Suprapubic skin (tissue), 4 donors: ENCODE results near the gene FILIP1L. TPM values are rescaled to one million over a fixed set of nuclear protein-coding genes. Genes with fewer than 3 reads are reported as not detected.

Source experiments
- DNase-seq, 2 donors: peaks; one replicate each; pipeline ENCODE4 v3.0.0-alpha.2; 2019; ENCODE audit warnings: low spot score in 2 of 2
- H3K27ac ChIP-seq: fragments of 200-600 bp; sonication (generic); one replicate; pipeline ENCODE4 v1.5.1; 2019
- H3K27me3 ChIP-seq: fragments of 200-600 bp; sonication (generic); one replicate; pipeline ENCODE4 v1.5.1; 2019
- H3K36me3 ChIP-seq: fragments of 200-600 bp; sonication (generic); one replicate; pipeline ENCODE4 v1.5.1; 2019
- H3K4me1 ChIP-seq: fragments of 200-600 bp; sonication (generic); one replicate; pipeline ENCODE4 v1.5.1; 2019
- H3K4me3 ChIP-seq: fragments of 200-600 bp; sonication (generic); one replicate; pipeline ENCODE4 v1.5.1; 2019; ENCODE audit warnings: mild to moderate bottlenecking
- H3K9me3 ChIP-seq: fragments of 200-600 bp; sonication (generic); one replicate; pipeline ENCODE4 v1.5.1; 2019
- EP300 ChIP-seq: sonication (generic); formaldehyde crosslinking; IDR thresholded peaks from one replicate; pipeline ENCODE4 v1.6.1; 2017; ENCODE audit warnings: antibody characterized with exemption
- POLR2A ChIP-seq, 2 donors: fragments of 450-650 bp; IDR thresholded peaks; one replicate each; pipeline ENCODE4 v1.6.1; 2017; ENCODE audit warnings: antibody characterized with exemption in 2 of 2, mild to moderate bottlenecking in 2 of 2, moderate library complexity in 2 of 2
- POLR2AphosphoS5 ChIP-seq, 3 donors: sonication (generic); formaldehyde crosslinking; IDR thresholded peaks; one replicate each; pipeline ENCODE4 v1.6.1; 2017; ENCODE audit warnings: antibody characterized with exemption in 3 of 3
- WGBS: methylation state at CpG from one replicate; pipeline ENCODE4 v1.1.5; 2018; 5-methylcytosine and 5-hydroxymethylcytosine counted together
- total RNA-seq, 4 donors: library from RNA; depleted of rRNA; stranded (reverse); fragments of >200 nt; gene quantifications; one replicate each; pipeline ENCODE4 v1.1.0, GENCODE V29; 2016
- TF ChIP-seq, protein P1 (sequence below), 2 donors: fragments of 200-600 bp in 1 of 2; fragments of 450-650 bp in 1 of 2; sonication (generic) in 1 of 2; IDR thresholded peaks; one replicate each; pipeline ENCODE4 v1.5.1; 2016 to 2019; ENCODE audit warnings: antibody characterized with exemption in 2 of 2, mild to moderate bottlenecking in 1 of 2, moderate library complexity in 1 of 2

FILIP1L gene
- total RNA-seq, 4 donors from 2014 or later = 14.0 to 19.9 (median 15.9) TPM

GRCh38 chr3:99982650-99983049, 131.7 kb downstream of the FILIP1L start:
- no peak for DNase-seq
- H3K9me3 ChIP-seq = no peaks in the 10 kb centered on the region
- WGBS = 91% methylated on average over 2 of the region's 2 CpGs
- no peak for TF ChIP-seq EP300
- H3K27ac ChIP-seq = no peak overlapping the region
- H3K27me3 ChIP-seq = no peaks in the 10 kb centered on the region
- no peaks in the 10 kb centered on the region for H3K4me1 ChIP-seq
- H3K36me3 ChIP-seq = no peaks in the 10 kb centered on the region
- no peak overlapping the region for H3K4me3 ChIP-seq

DNA sequence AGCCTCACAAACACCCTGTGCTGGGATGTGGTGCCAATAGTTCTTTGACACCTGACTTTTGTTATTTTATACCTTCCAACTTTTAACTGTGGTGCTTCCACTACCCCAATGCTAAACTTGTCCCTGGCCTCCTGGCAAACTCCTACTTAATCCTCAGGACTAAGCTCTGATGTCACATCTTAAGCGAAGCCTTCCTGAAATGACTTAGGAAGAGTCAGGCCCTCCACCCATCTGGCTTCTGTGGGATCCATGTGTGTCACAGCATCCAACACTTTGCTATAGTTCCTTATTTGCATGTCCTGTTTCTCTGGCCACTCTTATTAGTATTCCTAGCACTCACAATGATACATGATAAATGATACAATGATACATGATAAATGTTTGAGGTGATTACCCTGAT, 133.2 kb downstream of the FILIP1L start:
- DNase-seq = no peak
- no peaks in the 10 kb centered on the region for H3K4me1 ChIP-seq

DNA sequence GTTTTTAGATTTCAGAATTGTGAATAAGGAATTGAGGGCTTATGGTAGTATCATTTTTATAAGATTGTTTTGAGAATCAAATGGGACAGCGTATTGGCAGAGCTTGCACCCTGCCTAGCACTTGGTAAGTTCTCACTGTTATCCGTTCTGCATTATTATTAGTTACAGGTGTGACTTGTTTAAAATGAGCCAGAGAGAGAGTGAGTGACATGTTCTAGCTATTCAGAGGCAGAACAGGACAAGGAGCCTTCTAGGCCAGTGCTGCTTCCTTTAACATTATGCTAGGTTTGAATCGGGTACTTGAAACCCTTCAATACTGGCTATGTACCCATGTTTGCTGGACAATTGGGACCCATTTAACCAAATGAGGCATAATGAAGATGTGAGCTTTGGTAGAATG, 133.7 kb downstream of the FILIP1L start:
- no peaks in the 10 kb centered on the region for H3K9me3 ChIP-seq
- WGBS = 87% methylated on average over 3 of the region's 3 CpGs
- TF ChIP-seq POLR2AphosphoS5 (IDR thresholded peaks at IDR 0.05) (no peak), POLR2A (IDR thresholded peaks at IDR 0.05) (no peak), EP300 (no peak)
- TF ChIP-seq, protein P1, sequence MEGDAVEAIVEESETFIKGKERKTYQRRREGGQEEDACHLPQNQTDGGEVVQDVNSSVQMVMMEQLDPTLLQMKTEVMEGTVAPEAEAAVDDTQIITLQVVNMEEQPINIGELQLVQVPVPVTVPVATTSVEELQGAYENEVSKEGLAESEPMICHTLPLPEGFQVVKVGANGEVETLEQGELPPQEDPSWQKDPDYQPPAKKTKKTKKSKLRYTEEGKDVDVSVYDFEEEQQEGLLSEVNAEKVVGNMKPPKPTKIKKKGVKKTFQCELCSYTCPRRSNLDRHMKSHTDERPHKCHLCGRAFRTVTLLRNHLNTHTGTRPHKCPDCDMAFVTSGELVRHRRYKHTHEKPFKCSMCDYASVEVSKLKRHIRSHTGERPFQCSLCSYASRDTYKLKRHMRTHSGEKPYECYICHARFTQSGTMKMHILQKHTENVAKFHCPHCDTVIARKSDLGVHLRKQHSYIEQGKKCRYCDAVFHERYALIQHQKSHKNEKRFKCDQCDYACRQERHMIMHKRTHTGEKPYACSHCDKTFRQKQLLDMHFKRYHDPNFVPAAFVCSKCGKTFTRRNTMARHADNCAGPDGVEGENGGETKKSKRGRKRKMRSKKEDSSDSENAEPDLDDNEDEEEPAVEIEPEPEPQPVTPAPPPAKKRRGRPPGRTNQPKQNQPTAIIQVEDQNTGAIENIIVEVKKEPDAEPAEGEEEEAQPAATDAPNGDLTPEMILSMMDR (IDR thresholded peaks at IDR 0.05) = no peak

More for the DNA sequence above, 133.2 kb downstream of the FILIP1L start:
- Histone ChIP-seq H3K27ac (no peak overlapping the region), H3K4me3 (no peak overlapping the region), H3K9me3 (no peaks in the 10 kb centered on the region), H3K36me3 (no peaks in the 10 kb centered on the region), H3K27me3 (no peaks in the 10 kb centered on the region)
- 81% methylated on average over 1 of the region's 1 CpG for WGBS
- TF ChIP-seq POLR2A (IDR thresholded peaks at IDR 0.05) = no peak
- TF ChIP-seq POLR2AphosphoS5 (IDR thresholded peaks at IDR 0.05) = no peak
- TF ChIP-seq, protein P1 (IDR thresholded peaks at IDR 0.05) = no peak
- no peak for TF ChIP-seq EP300

DNA sequence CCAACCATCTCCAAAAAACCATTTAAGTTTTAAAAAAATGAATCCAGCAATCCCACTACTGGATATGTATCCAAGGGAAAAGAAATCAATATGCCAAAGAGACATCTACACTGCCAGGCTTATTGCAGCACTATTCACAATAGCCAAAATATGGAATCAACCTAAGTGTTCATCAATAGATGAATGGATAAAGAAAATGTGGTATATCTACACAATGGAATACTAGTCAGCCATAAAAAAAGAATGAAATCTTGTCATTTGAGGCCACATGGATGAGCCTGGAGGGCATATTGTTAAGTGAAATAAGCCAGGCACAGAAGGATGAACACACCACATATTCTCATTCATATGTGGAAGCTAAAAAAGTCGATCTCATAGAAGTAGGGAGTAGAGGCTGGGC, 136.1 kb downstream of the FILIP1L start:
- no peaks in the 10 kb centered on the region for H3K9me3 ChIP-seq
- H3K4me3 ChIP-seq = no peak overlapping the region
- H3K36me3 ChIP-seq = no peaks in the 10 kb centered on the region
- 100% methylated on average over 1 of the region's 1 CpG for WGBS
- no peaks in the 10 kb centered on the region for H3K4me1 ChIP-seq
- no peak for DNase-seq
- no peak overlapping the region for H3K27ac ChIP-seq
- TF ChIP-seq POLR2A (IDR thresholded peaks at IDR 0.05) (no peak), POLR2AphosphoS5 (IDR thresholded peaks at IDR 0.05) (no peak), EP300 (no peak)
- TF ChIP-seq, protein P1 (IDR thresholded peaks at IDR 0.05) = no peak
- H3K27me3 ChIP-seq = no peaks in the 10 kb centered on the region

More for the DNA sequence above, 133.7 kb downstream of the FILIP1L start:
- no peaks in the 10 kb centered on the region for H3K4me1 ChIP-seq
- DNase-seq = no peak
- no peaks in the 10 kb centered on the region for H3K27me3 ChIP-seq
- no peaks in the 10 kb centered on the region for H3K36me3 ChIP-seq
- H3K4me3 ChIP-seq = no peak overlapping the region
- no peak overlapping the region for H3K27ac ChIP-seq

- H3K27me3 ChIP-seq = no peaks in the 10 kb centered on the region
- H3K4me1 ChIP-seq = no peaks in the 10 kb centered on the region
- TF ChIP-seq EP300 = no peak
- no peaks in the 10 kb centered on the region for H3K9me3 ChIP-seq
- no peak overlapping the region for H3K4me3 ChIP-seq
- DNase-seq = no peak
- no peak overlapping the region for H3K27ac ChIP-seq
- no peaks in the 10 kb centered on the region for H3K36me3 ChIP-seq
Measured at GRCh38 chr3:99976584-99976983, 137.7 kb downstream of the FILIP1L start.

DNA sequence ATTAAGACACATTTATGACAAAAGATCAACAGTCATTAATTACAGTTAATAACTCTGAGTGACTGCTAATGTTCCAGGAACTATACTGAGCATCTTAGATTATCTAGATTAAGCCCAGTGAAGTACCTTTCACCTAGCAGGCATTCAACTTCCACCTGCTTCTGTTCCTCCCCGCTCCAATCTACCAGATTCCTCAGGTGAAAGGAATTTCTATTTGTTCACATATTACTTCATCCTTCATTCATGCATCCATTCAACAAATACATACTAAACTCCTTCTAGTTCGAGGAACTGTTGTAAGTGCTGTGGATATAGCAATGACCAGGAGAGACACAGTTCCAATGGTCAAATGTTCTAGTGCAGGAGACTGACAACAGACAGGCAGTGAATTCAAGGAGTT, 139.3 kb downstream of the FILIP1L start:
- Histone ChIP-seq H3K36me3 (no peaks in the 10 kb centered on the region), H3K9me3 (no peaks in the 10 kb centered on the region), H3K27ac (no peak overlapping the region), H3K4me3 (no peak overlapping the region), H3K4me1 (peaks cover 5% of the 10 kb centered on the region), H3K27me3 (no peaks in the 10 kb centered on the region)
- WGBS = 76% methylated on average over 2 of the region's 2 CpGs
- no peak for DNase-seq
- no peak for TF ChIP-seq EP300
- no peak for TF ChIP-seq POLR2AphosphoS5 (IDR thresholded peaks at IDR 0.05)
- no peak for TF ChIP-seq POLR2A (IDR thresholded peaks at IDR 0.05)
- TF ChIP-seq, protein P1 (IDR thresholded peaks at IDR 0.05) = no peak
